Fibroblast of lung (primary cell): ENCODE results near the gene DDX31. TPM values are rescaled to one million over a fixed set of nuclear protein-coding genes. Genes with fewer than 3 reads are reported as not detected.

Experiments used
- DNase-seq, 2 donors: peaks; one replicate each; pipeline versions ENCODE4 v3.0.0 to v3.0.0-alpha.2; 2010; ENCODE audit warnings: low read depth in 2 of 2
- H2AFZ ChIP-seq: 2 replicates; pipeline ENCODE4 v1.5.1; 2012; ENCODE audit warnings: low read length, control low read depth, inconsistent platforms
- H3K27ac ChIP-seq: 2 replicates; pipeline ENCODE4 v1.5.1; 2011; ENCODE audit warnings: low read length, control low read depth; ENCODE audit not compliant: insufficient read depth
- H3K27me3 ChIP-seq: 2 replicates; pipeline ENCODE4 v1.5.1; 2011; ENCODE audit warnings: mild to moderate bottlenecking, low read length; ENCODE audit not compliant: control insufficient read depth, insufficient read depth
- H3K36me3 ChIP-seq: 2 replicates; pipeline ENCODE4 v1.5.1; 2011; ENCODE audit warnings: low read length; ENCODE audit not compliant: control insufficient read depth, insufficient read depth
- H3K4me1 ChIP-seq: 2 replicates; pipeline ENCODE4 v1.5.1; 2011; ENCODE audit warnings: low read length; ENCODE audit not compliant: control insufficient read depth, insufficient read depth; ENCODE audit errors: extremely low read depth
- H3K4me2 ChIP-seq: 2 replicates; pipeline ENCODE4 v1.5.1; 2011; ENCODE audit warnings: low read length, control low read depth; ENCODE audit not compliant: insufficient read depth; ENCODE audit errors: extremely low read depth
- H3K4me3 ChIP-seq, 4 experiments: fragments of 200-600 bp in 1 of 4; sonication (generic) in 1 of 4; replicated peaks in 1 of 4; 2 replicates each; pipeline ENCODE4 v1.5.1; 2011 to 2016; ENCODE audit warnings: low read length in 4 of 4, low read depth in 3 of 4, mild to moderate bottlenecking in 3 of 4, control low read depth in 2 of 4, inconsistent platforms in 1 of 4, mixed read lengths in 1 of 4; ENCODE audit not compliant: insufficient read depth in 1 of 4; ENCODE audit errors: control extremely low read depth in 1 of 4
- H3K79me2 ChIP-seq: 2 replicates; pipeline ENCODE4 v1.5.1; 2012; ENCODE audit warnings: mild to moderate bottlenecking, low read length, inconsistent platforms; ENCODE audit not compliant: control insufficient read depth, insufficient read depth
- H3K9ac ChIP-seq: 2 replicates; pipeline ENCODE4 v1.5.1; 2011; ENCODE audit warnings: mild to moderate bottlenecking, low read length, control low read depth; ENCODE audit not compliant: insufficient read depth
- H3K9me3 ChIP-seq: 2 replicates; pipeline ENCODE4 v1.5.1; 2012; ENCODE audit warnings: low read depth, low read length; ENCODE audit not compliant: control insufficient read depth, insufficient read depth
- H4K20me1 ChIP-seq: 2 replicates; pipeline ENCODE4 v1.5.1; 2011; ENCODE audit warnings: low read length; ENCODE audit not compliant: control insufficient read depth, insufficient read depth; ENCODE audit errors: extremely low read depth
- EZH2 ChIP-seq: IDR thresholded peaks from 2 replicates; pipeline ENCODE4 v1.5.1; 2012; ENCODE audit warnings: low read length, control low read depth, mild to moderate bottlenecking; ENCODE audit errors: missing control alignments
- polyA plus RNA-seq, 2 donors: library from polyadenylated mRNA; depleted of rRNA in 1 of 2; stranded (reverse) in 1 of 2; unstranded in 1 of 2; fragments of >200 nt; gene quantifications; 2 replicates each; pipeline ENCODE4 v1.2.1, GENCODE V29; 2011 to 2012; ENCODE audit warnings: missing spikeins in 1 of 2
- total RNA-seq: library from RNA; depleted of rRNA; stranded (reverse); fragments of >200 nt; gene quantifications from 2 replicates; pipeline ENCODE4 v1.2.1, GENCODE V29; 2014
- TF ChIP-seq, protein P1 (sequence below), 2 donors: IDR thresholded peaks in 1 of 2; conservative IDR thresholded peaks in 1 of 2; 1 replicate in 1 of 2; 2 replicates in 1 of 2; pipeline ENCODE4 v1.5.1; 2011 to 2012; ENCODE audit warnings: low read length in 2 of 2, control low read depth in 1 of 2, inconsistent platforms in 1 of 2, low read depth in 1 of 2, mild to moderate bottlenecking in 1 of 2

The DDX31 gene
- total and polyA plus RNA-seq, 2 donors (not counting 1 experiment from before 2014, with no cell fraction given): 10.1 to 10.8 TPM

DNA sequence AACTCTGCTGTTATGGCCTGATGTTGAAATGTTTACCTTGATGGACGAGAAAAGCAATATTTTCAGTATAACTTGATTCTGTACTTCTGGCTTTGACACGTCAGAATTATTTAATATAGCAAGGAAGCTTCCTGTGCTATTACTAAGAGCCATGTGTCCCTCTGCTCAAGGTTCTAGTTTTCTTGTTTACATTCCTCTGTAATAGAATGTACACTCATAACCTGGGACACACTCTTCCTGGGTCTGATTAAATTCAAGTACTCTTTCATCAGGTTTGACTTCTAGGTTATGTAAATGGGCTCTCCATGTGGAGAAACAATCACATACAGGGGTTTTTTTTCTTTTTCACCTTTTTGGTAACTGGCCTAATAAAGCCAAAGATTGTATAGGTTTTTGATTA is 33.6 kb upstream of the DDX31 start:
- no peak overlapping the region for H2AFZ ChIP-seq
- TF ChIP-seq, protein P1, sequence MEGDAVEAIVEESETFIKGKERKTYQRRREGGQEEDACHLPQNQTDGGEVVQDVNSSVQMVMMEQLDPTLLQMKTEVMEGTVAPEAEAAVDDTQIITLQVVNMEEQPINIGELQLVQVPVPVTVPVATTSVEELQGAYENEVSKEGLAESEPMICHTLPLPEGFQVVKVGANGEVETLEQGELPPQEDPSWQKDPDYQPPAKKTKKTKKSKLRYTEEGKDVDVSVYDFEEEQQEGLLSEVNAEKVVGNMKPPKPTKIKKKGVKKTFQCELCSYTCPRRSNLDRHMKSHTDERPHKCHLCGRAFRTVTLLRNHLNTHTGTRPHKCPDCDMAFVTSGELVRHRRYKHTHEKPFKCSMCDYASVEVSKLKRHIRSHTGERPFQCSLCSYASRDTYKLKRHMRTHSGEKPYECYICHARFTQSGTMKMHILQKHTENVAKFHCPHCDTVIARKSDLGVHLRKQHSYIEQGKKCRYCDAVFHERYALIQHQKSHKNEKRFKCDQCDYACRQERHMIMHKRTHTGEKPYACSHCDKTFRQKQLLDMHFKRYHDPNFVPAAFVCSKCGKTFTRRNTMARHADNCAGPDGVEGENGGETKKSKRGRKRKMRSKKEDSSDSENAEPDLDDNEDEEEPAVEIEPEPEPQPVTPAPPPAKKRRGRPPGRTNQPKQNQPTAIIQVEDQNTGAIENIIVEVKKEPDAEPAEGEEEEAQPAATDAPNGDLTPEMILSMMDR (conservative IDR thresholded peaks at IDR 0.05 in 1 of 2, IDR thresholded peaks at IDR 0.05 in 1 of 2; ENCODE audit: low read depth in 1 of 2, low read length in 2 of 2): no peak
- TF ChIP-seq EZH2: no peak
- DNase-seq: peak in 1 of 2 donors; percentile 10

DNA sequence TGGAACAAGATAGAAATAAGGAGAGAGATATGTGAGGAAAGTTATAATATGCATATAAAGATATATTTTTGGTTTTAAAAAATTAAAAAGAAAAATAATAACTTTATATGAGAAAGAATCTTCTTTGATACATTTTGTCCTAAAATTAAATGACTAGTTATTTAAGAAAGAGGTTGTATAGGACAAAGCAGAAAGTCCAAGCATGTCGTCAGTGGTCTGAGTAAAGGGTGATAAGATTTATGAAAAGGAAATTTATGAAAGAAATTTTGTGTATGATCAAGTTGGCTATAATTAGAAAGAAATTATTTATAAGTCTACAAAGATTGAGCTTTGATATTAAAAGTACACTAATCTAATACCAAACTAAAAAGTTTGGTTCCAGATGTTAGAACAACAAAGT is 32.5 kb upstream of the DDX31 start:
- Histone ChIP-seq H3K9me3 (no peaks in the 10 kb centered on the region), H3K9ac (no peak overlapping the region), H3K4me1 (no peaks in the 10 kb centered on the region), H4K20me1 (no peaks in the 10 kb centered on the region), H2AFZ (no peak overlapping the region), H3K27ac (no peak overlapping the region), H3K4me3 (no peak overlapping the region), H3K36me3 (no peaks in the 10 kb centered on the region), H3K79me2 (no peaks in the 10 kb centered on the region), H3K4me2 (no peak overlapping the region), H3K27me3 (no peaks in the 10 kb centered on the region)
- TF ChIP-seq, protein P1 (conservative IDR thresholded peaks at IDR 0.05 in 1 of 2, IDR thresholded peaks at IDR 0.05 in 1 of 2; ENCODE audit: low read depth in 1 of 2, low read length in 2 of 2): no peak
- no peak for TF ChIP-seq EZH2
- DNase-seq: no peak

More for the DNA sequence above, 33.6 kb upstream of the DDX31 start:
- Histone ChIP-seq H4K20me1 (no peaks in the 10 kb centered on the region), H3K9ac (no peak overlapping the region), H3K79me2 (no peaks in the 10 kb centered on the region), H3K27ac (no peak overlapping the region), H3K4me2 (no peak overlapping the region), H3K36me3 (no peaks in the 10 kb centered on the region), H3K27me3 (no peaks in the 10 kb centered on the region), H3K4me3 (no peak overlapping the region), H3K9me3 (no peaks in the 10 kb centered on the region), H3K4me1 (no peaks in the 10 kb centered on the region)

DNA sequence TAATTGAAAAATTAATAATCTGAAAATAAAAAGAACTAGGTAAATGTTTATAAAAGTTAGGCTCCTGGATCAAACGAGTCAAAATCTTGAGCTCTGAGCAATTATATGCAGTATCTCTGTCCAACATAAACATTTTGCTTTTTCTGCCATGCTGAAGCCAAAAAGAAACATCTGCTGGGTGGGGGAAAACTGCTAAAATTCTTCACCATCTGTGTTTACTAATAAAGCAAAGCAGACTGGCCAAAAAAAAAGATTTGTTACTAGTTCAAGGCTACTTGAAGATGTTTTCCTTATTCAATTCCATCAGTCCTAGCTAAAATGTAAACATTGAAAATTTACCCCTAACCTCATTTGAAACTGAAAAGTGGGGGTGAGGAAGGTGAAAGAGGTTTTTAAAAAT is 30.2 kb upstream of the DDX31 start:
- no peaks in the 10 kb centered on the region for H4K20me1 ChIP-seq
- H3K4me3 ChIP-seq: no peak overlapping the region
- no peak overlapping the region for H2AFZ ChIP-seq
- H3K4me2 ChIP-seq: no peak overlapping the region
- no peak overlapping the region for H3K27ac ChIP-seq
- no peaks in the 10 kb centered on the region for H3K27me3 ChIP-seq
- no peaks in the 10 kb centered on the region for H3K79me2 ChIP-seq
- TF ChIP-seq, protein P1 (conservative IDR thresholded peaks at IDR 0.05 in 1 of 2, IDR thresholded peaks at IDR 0.05 in 1 of 2; ENCODE audit: low read depth in 1 of 2, low read length in 2 of 2): no peak
- no peak for TF ChIP-seq EZH2
- peak in 1 of 2 donors; percentile 63 for DNase-seq
- no peaks in the 10 kb centered on the region for H3K4me1 ChIP-seq
- no peaks in the 10 kb centered on the region for H3K36me3 ChIP-seq
- no peak overlapping the region for H3K9ac ChIP-seq
- no peaks in the 10 kb centered on the region for H3K9me3 ChIP-seq
